ENCODE results near the gene KANSL1L.
"Not testable (repeated sequence)": the region's sequence is repeated elsewhere in the genome, so short reads cannot be mapped to it uniquely, and the experiment has no call there.

Gene KANSL1L

GRCh38 chr2:210177115-210177514, 5.9 kb upstream of the KANSL1L start:
- not testable (repeated sequence) for DNase-seq (ENCODE audit: low read depth)

GRCh38 chr2:210174086-210174485, 2.9 kb upstream of the KANSL1L start:
- DNase-seq (ENCODE audit: low read depth) = no peak

GRCh38 chr2:210172219-210172575, 988 bp upstream of the KANSL1L start:
- DNase-seq (ENCODE audit: low read depth) = no peak

GRCh38 chr2:210170446-210171303, 534 bp downstream of the KANSL1L start:
- DNase-seq (ENCODE audit: low read depth) = peak; percentile 94

- DNase-seq (ENCODE audit: low read depth) = no peak
These were observed 1.1 kb downstream of the KANSL1L start for GRCh38 chr2:210170196-210170445.

- DNase-seq (ENCODE audit: low read depth) = no peak
These were observed 1.6 kb downstream of the KANSL1L start for GRCh38 chr2:210169516-210170195.

- DNase-seq (ENCODE audit: low read depth) = no peak
These were observed 4.0 kb downstream of the KANSL1L start for GRCh38 chr2:210167227-210167626.

GRCh38 chr2:210162466-210163124, 8.6 kb downstream of the KANSL1L start:
- no peak for DNase-seq (ENCODE audit: low read depth)

GRCh38 chr2:210159059-210159458, 12.2 kb downstream of the KANSL1L start:
- no peak for DNase-seq (ENCODE audit: low read depth)

- DNase-seq (ENCODE audit: low read depth) = no peak
These were observed 13.0 kb downstream of the KANSL1L start for GRCh38 chr2:210158236-210158635.

- no peak for DNase-seq (ENCODE audit: low read depth)
These were observed 13.7 kb downstream of the KANSL1L start for GRCh38 chr2:210157526-210157925.

- no peak for DNase-seq (ENCODE audit: low read depth)
These were observed 23.6 kb downstream of the KANSL1L start for GRCh38 chr2:210147614-210148013.

GRCh38 chr2:210132239-210132638, 39.0 kb downstream of the KANSL1L start:
- DNase-seq (ENCODE audit: low read depth) = no peak

- DNase-seq (ENCODE audit: low read depth) = no peak
These were observed 42.2 kb downstream of the KANSL1L start for GRCh38 chr2:210128961-210129360.

GRCh38 chr2:210113614-210114235, 57.5 kb downstream of the KANSL1L start:
- DNase-seq (ENCODE audit: low read depth) = no peak

- DNase-seq (ENCODE audit: low read depth) = no peak
These were observed 58.3 kb downstream of the KANSL1L start for GRCh38 chr2:210112871-210113270.

- no peak for DNase-seq (ENCODE audit: low read depth)
These were observed 71.3 kb downstream of the KANSL1L start for GRCh38 chr2:210099940-210100339.

- DNase-seq (ENCODE audit: low read depth) = no peak
These were observed 76.4 kb downstream of the KANSL1L start for GRCh38 chr2:210094787-210095186.

GRCh38 chr2:210092791-210093190, 78.4 kb downstream of the KANSL1L start:
- no peak for DNase-seq (ENCODE audit: low read depth)

GRCh38 chr2:210086930-210087329, 84.3 kb downstream of the KANSL1L start:
- no peak for DNase-seq (ENCODE audit: low read depth)

- no peak for DNase-seq (ENCODE audit: low read depth)
These were observed 84.9 kb downstream of the KANSL1L start for GRCh38 chr2:210086292-210086691.

GRCh38 chr2:210072922-210073509, 98.2 kb downstream of the KANSL1L start:
- DNase-seq (ENCODE audit: low read depth) = no peak

Measured in activated T-helper 9 cell treated with anti-CD3 and anti-CD28 coated beads, Interleukin-2, amount 50 U/mL, for 16 hours (primary cell).